Measurements from ENCODE around the gene SYT2.
"Not testable (repeated sequence)": the region's sequence is repeated elsewhere in the genome, so short reads cannot be mapped to it uniquely, and the experiment has no call there.

Gene SYT2

GRCh38 chr1:202710070-202711045 is at the start of gene SYT2:
Gene SYT2, minus strand, starts transcription at chr1:202710454. Its CDS starts 104,682 bp downstream, at chr1:202605772.
- Mint-ChIP-seq H3K4me1 (ENCODE audit: low read depth) (peaks cover 3% of the 10 kb centered on the region), H3K36me3 (no peaks in the 10 kb centered on the region), H3K9me3 (ENCODE audit: low read depth) (no peaks in the 10 kb centered on the region), H3K27ac (no peak within 1 kb of the TSS), H3K4me3 (peak within 1 kb of the TSS; percentile 20), H3K27me3 (peaks cover 34% of the 10 kb centered on the region)

DNA sequence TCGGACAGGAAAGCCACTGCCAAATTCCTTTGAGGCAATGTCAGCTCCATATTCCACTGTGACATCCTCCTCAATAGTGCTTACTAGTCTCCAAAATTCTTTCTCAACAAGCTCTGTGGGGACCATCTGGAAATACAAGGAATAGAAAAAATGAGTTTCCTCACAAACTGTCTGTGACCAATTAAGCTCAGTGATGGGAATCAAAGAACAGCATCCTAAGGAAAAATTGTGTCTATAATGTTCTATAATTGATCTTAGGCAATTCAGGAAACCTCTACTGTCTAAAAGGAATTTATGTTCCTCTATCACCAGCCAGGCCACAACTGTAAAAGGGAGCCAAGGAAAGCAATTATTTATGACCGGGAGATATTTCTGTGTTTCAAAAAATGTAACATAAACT is 46.1 kb upstream of the SYT2 start:
- Mint-ChIP-seq H3K27ac (no peak overlapping the region), H3K27me3 (no peaks in the 10 kb centered on the region), H3K36me3 (peaks cover 12% of the 10 kb centered on the region), H3K4me3 (no peak overlapping the region), H3K4me1 (ENCODE audit: low read depth) (no peaks in the 10 kb centered on the region), H3K9me3 (ENCODE audit: low read depth) (no peaks in the 10 kb centered on the region)

GRCh38 chr1:202754293-202754692 is 44.0 kb upstream of the SYT2 start:
- peaks cover 12% of the 10 kb centered on the region for H3K36me3 Mint-ChIP-seq
- no peak overlapping the region for H3K27ac Mint-ChIP-seq
- no peaks in the 10 kb centered on the region for H3K27me3 Mint-ChIP-seq
- H3K9me3 Mint-ChIP-seq (ENCODE audit: low read depth): no peaks in the 10 kb centered on the region
- H3K4me1 Mint-ChIP-seq (ENCODE audit: low read depth): no peaks in the 10 kb centered on the region
- H3K4me3 Mint-ChIP-seq: no peak overlapping the region

DNA sequence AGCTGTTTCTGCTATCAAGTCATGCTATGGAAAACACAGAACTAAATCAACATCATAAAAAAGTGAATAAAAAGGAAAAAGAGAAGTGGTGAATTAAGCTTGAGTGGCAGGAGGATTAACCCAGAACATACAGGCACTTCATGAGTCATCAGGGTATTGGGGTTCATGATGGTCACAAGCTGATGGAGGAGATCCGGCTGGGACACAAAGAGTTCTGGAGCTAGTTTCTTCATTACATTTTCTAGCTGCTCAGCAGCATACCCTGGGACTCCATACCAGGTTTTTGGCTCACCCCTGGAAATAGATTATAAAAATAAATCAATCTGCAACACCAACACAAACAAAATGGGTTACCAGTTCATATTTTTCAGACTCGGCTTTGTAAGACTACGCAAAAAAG is 42.5 kb upstream of the SYT2 start:
- no peaks in the 10 kb centered on the region for H3K9me3 Mint-ChIP-seq (ENCODE audit: low read depth)
- no peak overlapping the region for H3K4me3 Mint-ChIP-seq
- peaks cover 16% of the 10 kb centered on the region for H3K36me3 Mint-ChIP-seq
- no peaks in the 10 kb centered on the region for H3K27me3 Mint-ChIP-seq
- no peaks in the 10 kb centered on the region for H3K4me1 Mint-ChIP-seq (ENCODE audit: low read depth)
- no peak overlapping the region for H3K27ac Mint-ChIP-seq

DNA sequence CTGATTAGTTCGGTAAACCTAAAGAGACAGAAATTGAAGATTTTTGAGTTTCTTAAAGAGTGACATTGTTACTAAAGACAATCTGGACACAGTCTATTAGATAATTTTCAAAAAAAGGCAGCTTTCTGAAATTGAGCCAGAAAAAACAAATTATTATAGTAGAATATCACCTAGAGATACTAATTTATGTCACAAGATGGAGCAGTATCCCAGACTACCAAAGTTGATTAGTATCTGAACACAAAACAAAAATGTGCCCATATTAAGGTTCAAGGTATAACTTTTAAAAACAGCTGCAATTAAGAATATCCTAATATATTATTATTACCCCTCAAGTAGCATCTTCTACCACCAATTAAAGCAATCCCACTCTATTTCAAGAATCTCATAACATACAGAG is 40.5 kb upstream of the SYT2 start:
- Mint-ChIP-seq H3K27ac (no peak overlapping the region), H3K36me3 (peaks cover 20% of the 10 kb centered on the region), H3K9me3 (ENCODE audit: low read depth) (no peaks in the 10 kb centered on the region), H3K4me3 (no peak overlapping the region), H3K4me1 (ENCODE audit: low read depth) (no peaks in the 10 kb centered on the region), H3K27me3 (no peaks in the 10 kb centered on the region)

- H3K9me3 Mint-ChIP-seq (ENCODE audit: low read depth): no peaks in the 10 kb centered on the region
- no peaks in the 10 kb centered on the region for H3K4me1 Mint-ChIP-seq (ENCODE audit: low read depth)
- no peak overlapping the region for H3K27ac Mint-ChIP-seq
- peaks cover 18% of the 10 kb centered on the region for H3K36me3 Mint-ChIP-seq
- H3K27me3 Mint-ChIP-seq: no peaks in the 10 kb centered on the region
- H3K4me3 Mint-ChIP-seq: no peak overlapping the region
Measured at GRCh38 chr1:202750024-202750423, 39.8 kb upstream of the SYT2 start.

DNA sequence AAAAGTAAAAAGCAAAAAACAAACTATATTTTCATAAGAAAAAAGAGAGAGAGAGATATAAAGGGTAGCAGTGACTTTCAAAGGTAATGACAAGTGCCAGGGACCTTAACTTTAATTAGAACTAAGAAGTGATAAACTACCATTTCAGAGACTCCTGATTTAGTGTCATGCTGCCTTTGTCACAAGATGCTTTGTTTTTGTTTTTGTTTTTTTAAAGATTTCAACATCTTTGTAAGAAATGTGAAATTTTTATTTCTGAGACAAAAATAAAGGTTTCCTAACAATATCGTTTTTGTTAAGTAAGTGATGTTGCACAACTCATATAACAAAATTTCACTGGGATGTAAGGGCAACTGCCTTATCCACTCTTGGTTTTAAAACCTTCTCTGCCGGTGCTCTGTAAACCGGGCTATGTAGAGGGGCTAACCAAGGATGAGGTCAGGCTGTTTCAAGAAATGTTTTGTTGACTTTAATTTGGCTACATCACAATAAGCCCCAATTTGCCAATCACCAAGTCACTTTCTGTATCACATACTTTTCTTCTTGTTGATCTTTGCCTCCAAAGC is 35.2 kb upstream of the SYT2 start:
- Mint-ChIP-seq H3K36me3 (peaks cover 27% of the 10 kb centered on the region), H3K4me1 (ENCODE audit: low read depth) (no peaks in the 10 kb centered on the region), H3K27me3 (no peaks in the 10 kb centered on the region), H3K27ac (no peak overlapping the region), H3K4me3 (no peak overlapping the region), H3K9me3 (ENCODE audit: low read depth) (no peaks in the 10 kb centered on the region)

- H3K4me1 Mint-ChIP-seq (ENCODE audit: low read depth); H3K27me3 Mint-ChIP-seq; H3K27ac Mint-ChIP-seq; H3K4me3 Mint-ChIP-seq; H3K9me3 Mint-ChIP-seq (ENCODE audit: low read depth): not testable (repeated sequence)
- H3K36me3 Mint-ChIP-seq: peaks cover 27% of the 10 kb centered on the region
Measured at GRCh38 chr1:202744770-202745169, 34.5 kb upstream of the SYT2 start.

DNA sequence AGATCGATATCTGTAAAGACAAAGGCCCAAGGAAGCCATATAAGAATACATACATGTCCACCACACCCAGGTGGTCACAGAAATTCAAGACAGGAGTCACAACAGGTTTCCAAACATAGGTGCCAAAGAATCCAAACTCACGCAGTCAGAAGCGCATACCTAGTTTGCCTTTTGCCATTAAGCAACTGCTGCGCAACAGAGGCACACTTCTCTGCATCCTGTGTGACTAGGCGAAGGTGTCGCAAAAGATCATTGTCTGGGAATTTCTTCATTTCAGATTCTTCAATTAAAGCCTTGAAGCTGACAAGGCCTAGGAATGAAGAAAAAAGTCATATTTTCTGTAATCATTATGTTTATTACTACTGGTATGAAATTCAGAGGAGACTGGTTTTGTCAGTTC is 32.2 kb upstream of the SYT2 start:
- Mint-ChIP-seq H3K36me3 (peaks cover 23% of the 10 kb centered on the region), H3K27ac (no peak overlapping the region), H3K4me1 (ENCODE audit: low read depth) (no peaks in the 10 kb centered on the region), H3K9me3 (ENCODE audit: low read depth) (no peaks in the 10 kb centered on the region), H3K4me3 (no peak overlapping the region), H3K27me3 (no peaks in the 10 kb centered on the region)

- no peaks in the 10 kb centered on the region for H3K4me1 Mint-ChIP-seq (ENCODE audit: low read depth)
- H3K9me3 Mint-ChIP-seq (ENCODE audit: low read depth): no peaks in the 10 kb centered on the region
- no peak overlapping the region for H3K27ac Mint-ChIP-seq
- H3K36me3 Mint-ChIP-seq: peaks cover 12% of the 10 kb centered on the region
- H3K4me3 Mint-ChIP-seq: no peak overlapping the region
- no peaks in the 10 kb centered on the region for H3K27me3 Mint-ChIP-seq
Measured at GRCh38 chr1:202733251-202733650, 23.0 kb upstream of the SYT2 start.

DNA sequence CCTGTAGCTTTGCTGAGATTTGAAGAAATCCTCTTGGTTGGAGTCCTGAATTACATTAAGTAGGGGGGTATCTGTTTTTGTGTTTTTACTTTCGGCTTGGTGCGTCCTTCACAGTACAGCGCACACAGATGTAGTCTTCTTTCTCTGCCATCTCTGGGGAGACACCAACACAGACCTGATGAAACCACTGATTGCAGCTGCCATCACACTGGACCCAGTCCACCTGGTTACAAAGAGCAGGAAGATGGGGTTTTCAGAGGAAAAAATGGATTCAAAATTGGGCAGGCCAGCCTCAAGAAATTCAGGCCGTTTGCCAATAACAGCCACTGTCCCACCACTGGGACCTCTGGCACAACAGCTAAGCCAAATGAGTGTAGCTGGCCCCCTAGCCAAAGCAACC is 18.7 kb upstream of the SYT2 start:
- Mint-ChIP-seq H3K27ac (no peak overlapping the region), H3K4me3 (no peak overlapping the region), H3K9me3 (ENCODE audit: low read depth) (no peaks in the 10 kb centered on the region), H3K4me1 (ENCODE audit: low read depth) (no peaks in the 10 kb centered on the region), H3K27me3 (no peaks in the 10 kb centered on the region), H3K36me3 (peaks cover 9% of the 10 kb centered on the region)

- Mint-ChIP-seq H3K36me3 (peaks cover 2% of the 10 kb centered on the region), H3K27me3 (no peaks in the 10 kb centered on the region), H3K4me3 (no peak overlapping the region), H3K27ac (no peak overlapping the region), H3K4me1 (ENCODE audit: low read depth) (no peaks in the 10 kb centered on the region), H3K9me3 (ENCODE audit: low read depth) (no peaks in the 10 kb centered on the region)
Measured at GRCh38 chr1:202725526-202725925, 15.3 kb upstream of the SYT2 start.

DNA sequence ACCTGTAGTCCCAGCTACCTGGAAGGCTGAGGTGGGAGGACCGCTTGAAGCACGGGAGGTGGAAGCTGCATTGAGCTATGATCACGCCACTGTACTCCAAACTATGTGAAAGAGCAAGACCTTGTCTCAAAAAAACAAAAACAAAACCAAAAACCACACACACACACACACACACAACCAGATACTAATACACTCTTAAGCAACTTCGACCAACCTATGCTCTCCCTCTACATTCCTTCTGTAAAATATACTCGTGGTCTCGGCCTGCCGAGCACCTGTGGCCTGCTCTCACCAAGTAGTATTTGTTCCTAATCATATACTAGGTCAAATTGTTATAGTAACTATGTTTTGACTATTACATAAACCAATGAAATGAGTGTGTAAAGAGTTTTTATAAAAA is 13.5 kb upstream of the SYT2 start:
- Mint-ChIP-seq H3K36me3 (peaks cover 2% of the 10 kb centered on the region), H3K4me1 (ENCODE audit: low read depth) (peaks cover 2% of the 10 kb centered on the region), H3K27me3 (no peaks in the 10 kb centered on the region), H3K27ac (peak overlapping the region; percentile 34), H3K9me3 (ENCODE audit: low read depth) (no peaks in the 10 kb centered on the region), H3K4me3 (no peak overlapping the region)

GRCh38 chr1:202723046-202723445 is 12.8 kb upstream of the SYT2 start:
- not testable (repeated sequence) for H3K36me3 Mint-ChIP-seq; H3K4me1 Mint-ChIP-seq (ENCODE audit: low read depth); H3K9me3 Mint-ChIP-seq (ENCODE audit: low read depth); H3K27me3 Mint-ChIP-seq; H3K4me3 Mint-ChIP-seq; H3K27ac Mint-ChIP-seq

DNA sequence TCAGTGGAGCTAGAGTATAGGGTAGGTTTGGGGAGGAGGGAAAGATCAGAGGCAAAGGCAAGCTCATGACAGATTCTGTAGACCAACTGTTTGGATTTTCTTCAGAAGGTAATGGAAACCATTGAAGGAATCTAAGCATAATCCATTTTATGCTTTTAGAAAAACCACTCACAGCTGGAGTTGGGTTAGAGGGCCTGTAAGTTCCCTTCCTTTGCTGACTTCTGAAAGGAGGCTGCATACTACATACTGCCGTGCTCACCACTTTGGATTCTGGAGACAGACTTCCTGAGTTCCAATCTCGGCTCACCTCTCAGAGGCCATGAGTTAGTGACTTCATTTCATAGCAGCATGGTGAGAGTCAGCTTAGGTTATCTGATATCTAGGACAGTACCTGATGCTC is 6.4 kb upstream of the SYT2 start:
- Mint-ChIP-seq H3K27me3 (peaks cover 9% of the 10 kb centered on the region), H3K9me3 (ENCODE audit: low read depth) (no peaks in the 10 kb centered on the region), H3K27ac (no peak overlapping the region), H3K4me3 (no peak overlapping the region), H3K4me1 (ENCODE audit: low read depth) (peaks cover 2% of the 10 kb centered on the region), H3K36me3 (no peaks in the 10 kb centered on the region)

- H3K4me3 Mint-ChIP-seq: not testable (repeated sequence)
Measured at GRCh38 chr1:202714202-202714601, 3.9 kb upstream of the SYT2 start.

More at GRCh38 chr1:202714202-202714601, 3.9 kb upstream of the SYT2 start:
- not testable (repeated sequence) for H3K4me1 Mint-ChIP-seq (ENCODE audit: low read depth); H3K27ac Mint-ChIP-seq; H3K9me3 Mint-ChIP-seq (ENCODE audit: low read depth); H3K36me3 Mint-ChIP-seq
- H3K27me3 Mint-ChIP-seq: peaks cover 15% of the 10 kb centered on the region

Data from activated naive CD8-positive, alpha-beta T cell (primary cell).